ENCODE data around the gene MDFIC.
A peak's percentile ranks its signal among the peaks of the same experiment; 100 is the strongest.

MDFIC gene

GRCh38 chr7:115037128-115037802, 115.4 kb downstream of the MDFIC start:
- no peak overlapping the region for H2AFZ ChIP-seq (ENCODE audit: low read depth, low read length)

DNA sequence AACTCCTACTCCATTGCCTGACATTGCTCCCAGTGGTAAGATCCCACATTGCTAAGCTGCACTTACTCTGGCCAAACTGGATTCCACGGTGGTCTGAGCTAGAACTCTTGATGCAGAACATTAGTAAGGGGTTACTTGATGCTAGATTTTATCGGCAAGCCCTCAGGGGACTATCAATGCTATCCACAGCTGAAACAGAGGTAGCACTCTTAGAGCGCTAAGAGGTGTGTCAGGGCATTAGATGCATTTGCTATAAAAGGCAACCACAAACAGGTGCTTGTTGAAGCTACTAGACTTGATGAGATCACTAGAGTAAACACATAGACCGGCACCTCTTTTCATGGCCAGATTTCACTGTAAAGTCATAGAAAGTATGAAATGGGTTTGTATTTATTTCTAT, 116.3 kb downstream of the MDFIC start:
- TF ChIP-seq EZH2 (IDR thresholded peaks at IDR 0.05; ENCODE audit: borderline replicate concordance, low read depth, low read length, severe bottlenecking): no peak
- TF ChIP-seq CTCF (IDR thresholded peaks at IDR 0.05; ENCODE audit: borderline replicate concordance, extremely low read depth, low read length, poor library complexity, severe bottlenecking): no peak
- DNase-seq (no peak), ATAC-seq (ENCODE audit: insufficient read depth, low read depth) (peak; percentile 68; the same call in 2 of the 3 replicates)

More at GRCh38 chr7:115037128-115037802, 115.4 kb downstream of the MDFIC start:
- Histone ChIP-seq H3K4me1 (ENCODE audit: insufficient read depth, low read length) (peaks cover 4% of the 10 kb centered on the region), H3K79me2 (ENCODE audit: insufficient read depth, low read length) (no peaks in the 10 kb centered on the region), H3K27ac (ENCODE audit: low read length) (no peak overlapping the region), H3K4me2 (ENCODE audit: insufficient read depth, low read length) (no peak overlapping the region), H3K4me3 (ENCODE audit: low read depth in 1 of 2, low read length in 2 of 2) (no peak overlapping the region), H3K9ac (ENCODE audit: low read depth, low read length) (no peak overlapping the region), H3K9me3 (ENCODE audit: insufficient read depth, low read length, severe bottlenecking) (no peaks in the 10 kb centered on the region), H3K27me3 (ENCODE audit: insufficient read depth, low read length, poor library complexity) (no peaks in the 10 kb centered on the region), H3K36me3 (ENCODE audit: insufficient read depth, low read length) (no peaks in the 10 kb centered on the region), H4K20me1 (ENCODE audit: insufficient read depth, low read length) (no peaks in the 10 kb centered on the region)
- TF ChIP-seq CTCF (IDR thresholded peaks at IDR 0.05; ENCODE audit: borderline replicate concordance, extremely low read depth, low read length, poor library complexity, severe bottlenecking) (no peak), EZH2 (IDR thresholded peaks at IDR 0.05; ENCODE audit: borderline replicate concordance, low read depth, low read length, severe bottlenecking) (no peak)
- no peak for ATAC-seq (ENCODE audit: insufficient read depth, low read depth)
- DNase-seq: no peak

DNA sequence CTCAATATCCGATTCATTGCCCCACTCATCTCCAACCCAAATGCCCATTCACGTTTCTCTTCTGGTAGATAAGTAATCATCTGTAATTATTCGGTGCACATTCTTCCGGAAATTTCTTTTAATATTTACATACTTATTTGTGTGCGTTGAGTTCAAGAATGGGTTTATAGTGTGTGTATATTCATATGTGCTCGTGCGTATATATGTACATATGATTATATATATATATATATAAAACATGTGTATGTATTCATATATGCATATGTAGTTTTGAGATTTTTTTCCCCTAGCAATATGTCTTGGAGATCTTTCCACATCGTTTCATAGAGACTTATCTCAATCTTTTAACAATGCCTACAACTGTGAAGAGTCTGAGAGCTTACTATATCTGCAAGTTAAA, 118.2 kb downstream of the MDFIC start:
- DNase-seq (no peak), ATAC-seq (ENCODE audit: insufficient read depth, low read depth) (no peak)
- Histone ChIP-seq H3K9ac (ENCODE audit: low read depth, low read length) (no peak overlapping the region), H3K27me3 (ENCODE audit: insufficient read depth, low read length, poor library complexity) (no peaks in the 10 kb centered on the region), H3K9me3 (ENCODE audit: insufficient read depth, low read length, severe bottlenecking) (no peaks in the 10 kb centered on the region), H2AFZ (ENCODE audit: low read depth, low read length) (no peak overlapping the region), H3K36me3 (ENCODE audit: insufficient read depth, low read length) (no peaks in the 10 kb centered on the region), H3K4me1 (ENCODE audit: insufficient read depth, low read length) (peaks cover 4% of the 10 kb centered on the region), H3K27ac (ENCODE audit: low read length) (no peak overlapping the region), H4K20me1 (ENCODE audit: insufficient read depth, low read length) (no peaks in the 10 kb centered on the region), H3K79me2 (ENCODE audit: insufficient read depth, low read length) (no peaks in the 10 kb centered on the region), H3K4me3 (ENCODE audit: low read depth in 1 of 2, low read length in 2 of 2) (no peak overlapping the region), H3K4me2 (ENCODE audit: insufficient read depth, low read length) (no peak overlapping the region)
- TF ChIP-seq CTCF (IDR thresholded peaks at IDR 0.05; ENCODE audit: borderline replicate concordance, extremely low read depth, low read length, poor library complexity, severe bottlenecking) (no peak), EZH2 (IDR thresholded peaks at IDR 0.05; ENCODE audit: borderline replicate concordance, low read depth, low read length, severe bottlenecking) (no peak)

More for the DNA sequence above, 116.3 kb downstream of the MDFIC start:
- Histone ChIP-seq H3K9me3 (ENCODE audit: insufficient read depth, low read length, severe bottlenecking) (no peaks in the 10 kb centered on the region), H3K79me2 (ENCODE audit: insufficient read depth, low read length) (no peaks in the 10 kb centered on the region), H3K27ac (ENCODE audit: low read length) (no peak overlapping the region), H4K20me1 (ENCODE audit: insufficient read depth, low read length) (no peaks in the 10 kb centered on the region), H3K4me2 (ENCODE audit: insufficient read depth, low read length) (no peak overlapping the region), H3K4me1 (ENCODE audit: insufficient read depth, low read length) (peaks cover 4% of the 10 kb centered on the region), H3K36me3 (ENCODE audit: insufficient read depth, low read length) (no peaks in the 10 kb centered on the region), H2AFZ (ENCODE audit: low read depth, low read length) (no peak overlapping the region), H3K27me3 (ENCODE audit: insufficient read depth, low read length, poor library complexity) (no peaks in the 10 kb centered on the region), H3K4me3 (ENCODE audit: low read depth in 1 of 2, low read length in 2 of 2) (no peak overlapping the region), H3K9ac (ENCODE audit: low read depth, low read length) (no peak overlapping the region)

Measured in DND-41 (cell line).